IMR-90 (cell line): ENCODE data around the gene DCAF15. TPM values are rescaled to one million over a fixed set of nuclear protein-coding genes. Genes with fewer than 3 reads are reported as not detected.

Source experiments
- ATAC-seq: fragments of 200-7000 bp; cut with Tn5 transposase; 2 replicates; pipeline ENCODE4 v1.9.1; 2020; ENCODE audit warnings: low read depth, mild to moderate bottlenecking, moderate library complexity
- BruUV-seq: library from RNA; stranded (reverse); fragments of 400-500 nt; replicated peaks from 2 replicates; lab custom pipeline; 2021; lab: Mats Ljungman, UMichigan
- CTCF ChIA-PET: fragments of 300-600 bp; formaldehyde crosslinking; extraction: SDS; loops from one replicate; lab custom pipeline; 2021; ENCODE audit warnings: antibody characterized with exemption; lab: Yijun Ruan, JAX
- POLR2A ChIA-PET: fragments of 300-600 bp; sonication (Branson Sonifier 250); formaldehyde crosslinking; loops from one replicate; lab custom pipeline; 2022; ENCODE audit warnings: antibody characterized with exemption; ENCODE audit not compliant: unreplicated experiment; lab: Charles Lee
- DNase-seq: peaks from one replicate; pipeline ENCODE4 v3.0.0; 2013
- H2AFZ ChIP-seq: replicated peaks from 2 replicates; pipeline ENCODE3; 2013; ENCODE audit warnings: low read length, mild to moderate bottlenecking; ENCODE audit not compliant: poor library complexity
- H2AK5ac ChIP-seq: 2 replicates; pipeline ENCODE4 v1.6.1; 2013; ENCODE audit warnings: low read depth, low read length, inconsistent platforms
- H2AK9ac ChIP-seq: replicated peaks from 2 replicates; pipeline ENCODE3; 2013; ENCODE audit warnings: mild to moderate bottlenecking, low read depth, low read length, moderate library complexity; ENCODE audit not compliant: poor library complexity
- H2BK120ac ChIP-seq: 2 replicates; pipeline ENCODE4 v1.6.1; 2013; ENCODE audit warnings: low read depth, low read length, inconsistent platforms
- H2BK15ac ChIP-seq: 3 replicates; pipeline ENCODE4 v1.6.1; 2013; ENCODE audit warnings: low read depth, low read length, inconsistent platforms
- H2BK20ac ChIP-seq: 2 replicates; pipeline ENCODE4 v1.6.1; 2013; ENCODE audit warnings: low read depth, mild to moderate bottlenecking, inconsistent platforms, low read length, moderate library complexity
- H2BK5ac ChIP-seq: 2 replicates; pipeline ENCODE4 v1.6.1; 2013; ENCODE audit warnings: mild to moderate bottlenecking, low read depth, low read length, inconsistent platforms; ENCODE audit not compliant: poor library complexity, severe bottlenecking
- H3K14ac ChIP-seq: replicated peaks from 2 replicates; pipeline ENCODE4 v1.6.1; 2013; ENCODE audit warnings: low read depth, low read length, inconsistent platforms
- H3K18ac ChIP-seq: 2 replicates; pipeline ENCODE4 v1.6.1; 2013; ENCODE audit warnings: low read depth, low read length, control low read depth
- H3K23ac ChIP-seq: 2 replicates; pipeline ENCODE4 v1.6.1; 2013; ENCODE audit warnings: low read depth, low read length, inconsistent platforms
- H3K27ac ChIP-seq: 2 replicates; pipeline ENCODE4 v1.5.1; 2013; ENCODE audit warnings: mild to moderate bottlenecking, control low read depth, low read length; ENCODE audit not compliant: insufficient read depth
- H3K27me3 ChIP-seq: 2 replicates; pipeline ENCODE4 v1.6.1; 2013; ENCODE audit warnings: low read length; ENCODE audit not compliant: control insufficient read depth, insufficient read depth
- H3K36me3 ChIP-seq: 2 replicates; pipeline ENCODE4 v1.6.1; 2013; ENCODE audit warnings: low read length, mixed read lengths; ENCODE audit not compliant: control insufficient read depth, insufficient read depth
- H3K4ac ChIP-seq: 2 replicates; pipeline ENCODE4 v1.6.1; 2013; ENCODE audit warnings: low read depth, low read length, inconsistent platforms
- H3K4me1 ChIP-seq: 2 replicates; pipeline ENCODE4 v1.6.1; 2013; ENCODE audit warnings: low read length, mixed read lengths; ENCODE audit not compliant: control insufficient read depth, insufficient read depth
- H3K4me2 ChIP-seq: 2 replicates; pipeline ENCODE4 v1.6.1; 2013; ENCODE audit warnings: low read depth, mild to moderate bottlenecking, control low read depth, low read length, moderate library complexity
- H3K4me3 ChIP-seq: 2 replicates; pipeline ENCODE4 v1.5.1; 2013; ENCODE audit warnings: low read depth, mild to moderate bottlenecking, control low read depth, low read length, moderate library complexity; ENCODE audit not compliant: insufficient read depth
- H3K56ac ChIP-seq: 2 replicates; pipeline ENCODE4 v1.6.1; 2013; ENCODE audit warnings: low read length, inconsistent platforms; ENCODE audit not compliant: insufficient read depth; ENCODE audit errors: extremely low read depth
- H3K79me1 ChIP-seq, 2 experiments: 2 replicates each; pipeline ENCODE4 v1.6.1; 2013; ENCODE audit warnings: low read length in 2 of 2, inconsistent platforms in 1 of 2, low read depth in 1 of 2
- H3K9ac ChIP-seq: 2 replicates; pipeline ENCODE4 v1.6.1; 2013; ENCODE audit warnings: low read depth, low read length, control low read depth
- H3K9me1 ChIP-seq: 2 replicates; pipeline ENCODE4 v1.6.1; 2013; ENCODE audit warnings: low read length, inconsistent platforms; ENCODE audit not compliant: insufficient read depth
- H3K9me3 ChIP-seq: 2 replicates; pipeline ENCODE4 v1.6.1; 2013; ENCODE audit warnings: low read length; ENCODE audit not compliant: control insufficient read depth, insufficient read depth
- H4K20me1 ChIP-seq: 2 replicates; pipeline ENCODE4 v1.6.1; 2013; ENCODE audit warnings: low read length, inconsistent platforms; ENCODE audit not compliant: insufficient read depth
- H4K5ac ChIP-seq: 2 replicates; pipeline ENCODE4 v1.6.1; 2013; ENCODE audit warnings: mild to moderate bottlenecking, low read depth, low read length, control low read depth
- H4K8ac ChIP-seq, 2 experiments: 2 replicates each; pipeline ENCODE4 v1.6.1; 2013; ENCODE audit warnings: low read depth in 2 of 2, low read length in 2 of 2, control low read depth in 1 of 2, inconsistent platforms in 1 of 2
- H4K91ac ChIP-seq: 2 replicates; pipeline ENCODE4 v1.6.1; 2013; ENCODE audit warnings: low read depth, low read length, inconsistent platforms; ENCODE audit not compliant: insufficient read depth
- BHLHE40 ChIP-seq: fragments of 150-350 bp; IDR thresholded peaks from 2 replicates; pipeline ENCODE4 v1.6.1; 2016; ENCODE audit warnings: mild to moderate bottlenecking, low read depth, low read length
- CEBPB ChIP-seq: IDR thresholded peaks from 2 replicates; pipeline ENCODE4 v1.6.1; 2012; ENCODE audit warnings: low read depth, low read length, improper control_type of control experiment
- CHD1 ChIP-seq: IDR thresholded peaks from 2 replicates; pipeline ENCODE4 v1.6.1; 2012; ENCODE audit warnings: low read depth, low read length, improper control_type of control experiment
- ELK1 ChIP-seq: fragments of 150-350 bp; IDR thresholded peaks from 2 replicates; pipeline ENCODE4 v1.6.1; 2016; ENCODE audit warnings: low read depth, mild to moderate bottlenecking, low read length, moderate library complexity, borderline replicate concordance
- MAFK ChIP-seq: IDR thresholded peaks from 2 replicates; pipeline ENCODE4 v1.6.1; 2012; ENCODE audit warnings: low read depth, low read length, improper control_type of control experiment
- MAZ ChIP-seq: IDR thresholded peaks from 2 replicates; pipeline ENCODE4 v1.6.1; 2012; ENCODE audit warnings: low read depth, mild to moderate bottlenecking, low read length, improper control_type of control experiment, moderate library complexity, borderline replicate concordance
- NFE2L2 ChIP-seq: fragments of 150-350 bp; IDR thresholded peaks from 2 replicates; pipeline ENCODE4 v1.6.1; 2016; ENCODE audit warnings: low read depth, mild to moderate bottlenecking, low read length
- RAD21 ChIP-seq: IDR thresholded peaks from 2 replicates; pipeline ENCODE4 v1.6.1; 2012; ENCODE audit warnings: low read length, improper control_type of control experiment
- RCOR1 ChIP-seq: IDR thresholded peaks from 2 replicates; pipeline ENCODE4 v1.6.1; 2012; ENCODE audit warnings: mild to moderate bottlenecking, low read length, improper control_type of control experiment; ENCODE audit not compliant: insufficient replicate concordance
- SMC3 ChIP-seq: fragments of 150-350 bp; IDR thresholded peaks from 2 replicates; pipeline ENCODE4 v1.6.1; 2016; ENCODE audit warnings: low read depth, mild to moderate bottlenecking, antibody characterized with exemption, low read length, moderate library complexity
- WGBS, 2 experiments: methylation state at CpG; one replicate each; pipeline versions ENCODE4 v1.1.5 to v1.1.7; 2013; ENCODE audit warnings: missing lambda C conversion rate in 2 of 2; ENCODE audit not compliant: insufficient read length in 1 of 2; ENCODE audit errors: extremely low coverage in 2 of 2; 5-methylcytosine and 5-hydroxymethylcytosine counted together
- dilution Hi-C: fragments of 300-500 bp; cut with HindIII; formaldehyde crosslinking; loops from one replicate; pipeline ENCODE4 v1.14.3; 2018; ENCODE audit warnings: low sequenced_read_pairs; ENCODE audit not compliant: unreplicated experiment
- in situ Hi-C: fragments of 300-500 bp; cut with MboI; formaldehyde crosslinking; loops from 3 replicates; pipeline ENCODE4 v1.14.3; 2019; ENCODE audit warnings: low sequenced_read_pairs, inconsistent platforms, mixed read lengths
- intact Hi-C: fragments of 100-400 bp; cut with micrococcal nuclease; formaldehyde crosslinking; loops from 2 replicates; pipeline ENCODE4 v1.10.0; 2022
- polyA plus RNA-seq, 3 experiments: library from polyadenylated mRNA; depleted of rRNA; stranded (reverse); fragments of >200 nt; gene quantifications; 2 replicates each; pipeline ENCODE4 v1.2.3, GENCODE V29; 2012; ENCODE audit warnings: low replicate concordance in 1 of 3
- total RNA-seq: library from RNA; depleted of rRNA; stranded (reverse); fragments of >200 nt; gene quantifications from 2 replicates; pipeline ENCODE4 v1.2.3, GENCODE V29; 2012

DCAF15 gene
- total and polyA plus RNA-seq, 2 of the 4 experiments (the other 2 are of a cell fraction), result 6.8 to 31.0 TPM

- H3K36me3 ChIP-seq, result peaks cover 18% of the 10 kb centered on the region
- peaks cover 5% of the 10 kb centered on the region; the same call in 1 of the 2 replicates for H4K20me1 ChIP-seq
- no peak overlapping the region for H3K18ac ChIP-seq
- TF ChIP-seq MAZ (no peak), CHD1 (no peak), MAFK (no peak), NFE2L2 (no peak), RCOR1 (no peak), SMC3 (no peak), CEBPB (no peak), ELK1 (no peak), BHLHE40 (no peak), RAD21 (no peak)
- H3K14ac ChIP-seq, result no peak overlapping the region
- no TSS peak for BruUV-seq
- intact Hi-C loops, result no loop called here
- no peak overlapping the region for H4K5ac ChIP-seq
- DNase-seq (peak; percentile 43), ATAC-seq (0 out of 2 replicates have a peak, but pooled peaks have one; percentile 27)
- dilution Hi-C loops, result no loop called here
- peaks cover 7% of the 10 kb centered on the region; the same call in 1 of the 2 replicates for H3K9me1 ChIP-seq
- H2BK20ac ChIP-seq, result no peak overlapping the region
- H2BK5ac ChIP-seq, result no peak overlapping the region
- no peak overlapping the region for H3K4me2 ChIP-seq
- POLR2A ChIA-PET, result interaction anchor here (0.6 kb wide), 1 partner anchor 36 kb away, joined by 3 read pairs; no protein-coding TSS in a partner anchor
- no peak overlapping the region for H3K4me3 ChIP-seq
- no peak overlapping the region for H4K8ac ChIP-seq
- H3K56ac ChIP-seq, result no peak overlapping the region
- H2AK5ac ChIP-seq, result no peak overlapping the region
- H2BK120ac ChIP-seq, result no peak overlapping the region
- H3K23ac ChIP-seq, result no peak overlapping the region
- CTCF ChIA-PET, result no interaction called here
- peaks cover 10% of the 10 kb centered on the region for H3K9me3 ChIP-seq
- no peak overlapping the region for H2AK9ac ChIP-seq
- WGBS, 2 experiments, result 97% methylated on average over 5 of the region's 13 CpGs; no CpG with 5 or more reads in 1 of the 2 experiments
- no peaks in the 10 kb centered on the region for H3K27me3 ChIP-seq
- no peaks in the 10 kb centered on the region for H3K4me1 ChIP-seq
- in situ Hi-C loops, result no loop called here
- H3K27ac ChIP-seq, result no peak overlapping the region
- H3K9ac ChIP-seq, result no peak overlapping the region
- no peak overlapping the region for H2BK15ac ChIP-seq
- no peak overlapping the region for H2AFZ ChIP-seq
- H3K4ac ChIP-seq, result no peak overlapping the region
- peaks cover 16 to 37% of the 10 kb centered on the region in 2 experiments for H3K79me1 ChIP-seq
- H4K91ac ChIP-seq, result no peak overlapping the region
Measured at GRCh38 chr19:13995017-13995728, 42.9 kb downstream of the DCAF15 start.
